ENCODE measurements around the gene IRAK4. TPM values are rescaled to one million over a fixed set of nuclear protein-coding genes. Genes with fewer than 3 reads are reported as not detected.

The IRAK4 gene
- 10 to 100 TPM; 17.3 to 18.6 TPM for total RNA-seq

GRCh38 chr12:43758728-43759563 is at the start of gene IRAK4, which contains the start of gene PUS7L:
Gene IRAK4 (plus strand): TSS chr12:43758951. CDS start chr12:43768112, 9,161 bp downstream.
Gene PUS7L (minus strand): TSS chr12:43758790. CDS start chr12:43755245, 3,545 bp downstream.
- Histone ChIP-seq H3K27ac (peak within 1 kb of the TSS; percentile 89), H3K36me3 (peaks cover 3% of the 10 kb centered on the region), H3K4me3 (peak within 1 kb of the TSS; percentile 53), H3K9me3 (no peaks in the 10 kb centered on the region), H3K27me3 (no peaks in the 10 kb centered on the region), H3K9ac (ENCODE audit: low read depth in 2 of 2, low read length in 2 of 2) (peak within 1 kb of the TSS; percentile 88 to 94), H3K4me1 (peaks cover 7% of the 10 kb centered on the region)
- TF ChIP-seq, protein P1, sequence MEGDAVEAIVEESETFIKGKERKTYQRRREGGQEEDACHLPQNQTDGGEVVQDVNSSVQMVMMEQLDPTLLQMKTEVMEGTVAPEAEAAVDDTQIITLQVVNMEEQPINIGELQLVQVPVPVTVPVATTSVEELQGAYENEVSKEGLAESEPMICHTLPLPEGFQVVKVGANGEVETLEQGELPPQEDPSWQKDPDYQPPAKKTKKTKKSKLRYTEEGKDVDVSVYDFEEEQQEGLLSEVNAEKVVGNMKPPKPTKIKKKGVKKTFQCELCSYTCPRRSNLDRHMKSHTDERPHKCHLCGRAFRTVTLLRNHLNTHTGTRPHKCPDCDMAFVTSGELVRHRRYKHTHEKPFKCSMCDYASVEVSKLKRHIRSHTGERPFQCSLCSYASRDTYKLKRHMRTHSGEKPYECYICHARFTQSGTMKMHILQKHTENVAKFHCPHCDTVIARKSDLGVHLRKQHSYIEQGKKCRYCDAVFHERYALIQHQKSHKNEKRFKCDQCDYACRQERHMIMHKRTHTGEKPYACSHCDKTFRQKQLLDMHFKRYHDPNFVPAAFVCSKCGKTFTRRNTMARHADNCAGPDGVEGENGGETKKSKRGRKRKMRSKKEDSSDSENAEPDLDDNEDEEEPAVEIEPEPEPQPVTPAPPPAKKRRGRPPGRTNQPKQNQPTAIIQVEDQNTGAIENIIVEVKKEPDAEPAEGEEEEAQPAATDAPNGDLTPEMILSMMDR (IDR thresholded peaks at IDR 0.05): peak; percentile 27
- peak; percentile 96 for DNase-seq
- intact Hi-C loops (cut with DNase I): no loop called here

DNA sequence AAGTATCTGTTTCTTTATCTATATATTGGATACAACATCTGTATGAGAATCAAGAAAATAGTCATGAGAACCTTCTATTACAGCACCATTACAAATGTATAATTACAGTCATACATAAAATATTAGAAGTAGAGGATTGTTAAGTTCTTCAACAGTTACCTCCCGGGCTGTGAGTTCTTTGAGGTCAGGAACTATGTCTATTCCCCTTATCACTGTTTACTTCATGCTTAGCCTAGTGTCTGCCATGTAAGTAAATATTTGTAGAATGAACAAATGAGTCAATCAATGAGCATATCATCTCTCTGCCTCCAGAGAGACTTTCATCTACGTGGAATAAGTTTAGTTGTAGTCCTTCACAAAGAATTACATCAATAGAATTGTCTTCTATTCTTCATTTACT is 47.4 kb upstream of the IRAK4 start:
- Histone ChIP-seq H3K27me3 (no peaks in the 10 kb centered on the region), H3K9ac (ENCODE audit: low read depth in 2 of 2, low read length in 2 of 2) (no peak overlapping the region), H3K4me1 (no peaks in the 10 kb centered on the region), H3K9me3 (no peaks in the 10 kb centered on the region), H3K4me3 (no peak overlapping the region), H3K36me3 (no peaks in the 10 kb centered on the region), H3K27ac (no peak overlapping the region)
- DNase-seq: no peak
- intact Hi-C loops (cut with DNase I): no loop called here
- TF ChIP-seq, protein P1 (IDR thresholded peaks at IDR 0.05): no peak

GRCh38 chr12:43722621-43723020 is 36.1 kb upstream of the IRAK4 start:
- Histone ChIP-seq H3K4me3 (no peak overlapping the region), H3K9me3 (no peaks in the 10 kb centered on the region), H3K4me1 (no peaks in the 10 kb centered on the region), H3K9ac (ENCODE audit: low read depth in 2 of 2, low read length in 2 of 2) (no peak overlapping the region), H3K36me3 (no peaks in the 10 kb centered on the region), H3K27ac (no peak overlapping the region), H3K27me3 (no peaks in the 10 kb centered on the region)
- TF ChIP-seq, protein P1 (IDR thresholded peaks at IDR 0.05): no peak
- intact Hi-C loops (cut with DNase I): no loop called here
- no peak for DNase-seq

- no peak overlapping the region for H3K27ac ChIP-seq
- no peak overlapping the region for H3K4me3 ChIP-seq
- H3K36me3 ChIP-seq: no peaks in the 10 kb centered on the region
- H3K27me3 ChIP-seq: no peaks in the 10 kb centered on the region
- no peaks in the 10 kb centered on the region for H3K4me1 ChIP-seq
- intact Hi-C loops (cut with DNase I): no loop called here
- no peaks in the 10 kb centered on the region for H3K9me3 ChIP-seq
- TF ChIP-seq, protein P1 (IDR thresholded peaks at IDR 0.05): no peak
- H3K9ac ChIP-seq (ENCODE audit: low read depth in 2 of 2, low read length in 2 of 2): no peak overlapping the region
- no peak for DNase-seq
These were observed 35.6 kb upstream of the IRAK4 start for GRCh38 chr12:43723134-43723533.

DNA sequence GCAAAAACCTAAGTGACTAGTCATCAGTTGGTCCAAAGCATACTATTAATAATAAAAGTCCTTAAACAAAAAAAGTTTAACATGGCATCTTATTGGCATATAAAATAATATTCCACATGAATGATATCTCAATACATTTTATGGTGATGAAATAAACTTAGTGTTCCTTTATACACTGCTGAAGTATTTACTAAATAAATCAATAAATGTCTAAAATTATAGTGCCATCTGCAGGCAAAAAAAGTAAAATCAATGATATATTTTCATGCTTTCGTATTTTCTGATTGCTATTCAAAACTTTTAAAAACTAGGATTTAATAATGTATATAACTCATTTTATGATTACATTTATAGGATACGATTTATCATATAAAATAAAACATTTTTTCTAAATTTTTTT is 30.6 kb upstream of the IRAK4 start:
- Histone ChIP-seq H3K9me3 (no peaks in the 10 kb centered on the region), H3K4me1 (no peaks in the 10 kb centered on the region), H3K4me3 (no peak overlapping the region), H3K27me3 (no peaks in the 10 kb centered on the region), H3K36me3 (no peaks in the 10 kb centered on the region), H3K9ac (ENCODE audit: low read depth in 2 of 2, low read length in 2 of 2) (no peak overlapping the region), H3K27ac (no peak overlapping the region)
- TF ChIP-seq, protein P1 (IDR thresholded peaks at IDR 0.05): no peak
- intact Hi-C loops (cut with DNase I): no loop called here
- no peak for DNase-seq
